Measurements from ENCODE around the gene BUD13. TPM values are rescaled to one million over a fixed set of nuclear protein-coding genes. Genes with fewer than 3 reads are reported as not detected.

BUD13 gene
- total RNA-seq, 1 experiment from 2014 or later, result 22.9 TPM

GRCh38 chr11:116724813-116725212 lies 48.0 kb downstream of the BUD13 start:
- Histone ChIP-seq H3K9me3 (ENCODE audit: control insufficient read depth in 1 of 2, insufficient read depth in 1 of 2, low read depth in 1 of 2, low read length in 2 of 2) (no peaks in the 10 kb centered on the region), H3K9me2 (ENCODE audit: insufficient read depth) (no peaks in the 10 kb centered on the region), H3K4me1 (ENCODE audit: control insufficient read depth in 1 of 2, insufficient read depth in 2 of 2, low read length in 2 of 2) (no peaks in the 10 kb centered on the region), H3K4me2 (ENCODE audit: low read length) (no peak overlapping the region), H3K36me3 (ENCODE audit: control insufficient read depth in 1 of 2, insufficient read depth in 2 of 2, low read length in 2 of 2) (no peaks in the 10 kb centered on the region), H3K4me3 (replicated peaks in 1 of 2; ENCODE audit: low read depth in 1 of 2, low read length in 2 of 2) (no peak overlapping the region), H3K27me3 (ENCODE audit: insufficient read depth, low read length) (no peaks in the 10 kb centered on the region), H2AFZ (ENCODE audit: low read depth, low read length, poor library complexity, severe bottlenecking) (no peak overlapping the region), H4K20me1 (ENCODE audit: insufficient read depth) (no peaks in the 10 kb centered on the region), H3K79me2 (ENCODE audit: insufficient read depth, low read length) (no peaks in the 10 kb centered on the region), H3K9ac (ENCODE audit: low read length) (no peak overlapping the region), H3K27ac (ENCODE audit: low read depth, low read length) (no peak overlapping the region)
- no peak for ATAC-seq
- no TSS peak for BruUV-seq (replicated peaks)
- CTCF ChIA-PET, result no interaction called here
- RAD21 ChIA-PET (ENCODE audit: low non-redundant PET in 1 of 2, low total read pairs in 2 of 2, uncharacterized antibody in 2 of 2, unreplicated experiment in 2 of 2), result no interaction called here
- DNase-seq (ENCODE audit: low read depth, low spot score), result no peak
- TF ChIP-seq REST (IDR thresholded peaks at IDR 0.05; ENCODE audit: low read depth) (no peak), EZH2 (IDR thresholded peaks at IDR 0.05) (no peak)
- POLR2A ChIA-PET, result no interaction called here
- intact Hi-C loops (cut with micrococcal nuclease), result no loop called here

- H4K20me1 ChIP-seq (ENCODE audit: insufficient read depth), result no peaks in the 10 kb centered on the region
- DNase-seq (ENCODE audit: low read depth, low spot score), result no peak
- H3K9me3 ChIP-seq (ENCODE audit: control insufficient read depth in 1 of 2, insufficient read depth in 1 of 2, low read depth in 1 of 2, low read length in 2 of 2), result no peaks in the 10 kb centered on the region
- RAD21 ChIA-PET (ENCODE audit: low non-redundant PET in 1 of 2, low total read pairs in 2 of 2, uncharacterized antibody in 2 of 2, unreplicated experiment in 2 of 2), result no interaction called here
- intact Hi-C loops (cut with micrococcal nuclease), result no loop called here
- no peak overlapping the region for H3K4me3 ChIP-seq (replicated peaks in 1 of 2; ENCODE audit: low read depth in 1 of 2, low read length in 2 of 2)
- POLR2A ChIA-PET, result no interaction called here
- H3K4me2 ChIP-seq (ENCODE audit: low read length), result no peak overlapping the region
- no peak overlapping the region for H3K27ac ChIP-seq (ENCODE audit: low read depth, low read length)
- H2AFZ ChIP-seq (ENCODE audit: low read depth, low read length, poor library complexity, severe bottlenecking), result no peak overlapping the region
- CTCF ChIA-PET, result no interaction called here
- no peaks in the 10 kb centered on the region for H3K27me3 ChIP-seq (ENCODE audit: insufficient read depth, low read length)
- H3K9me2 ChIP-seq (ENCODE audit: insufficient read depth), result no peaks in the 10 kb centered on the region
- BruUV-seq (replicated peaks), result no TSS peak
- H3K9ac ChIP-seq (ENCODE audit: low read length), result no peak overlapping the region
- no peak for ATAC-seq
- no peaks in the 10 kb centered on the region for H3K79me2 ChIP-seq (ENCODE audit: insufficient read depth, low read length)
- TF ChIP-seq TCF7L2 (IDR thresholded peaks at IDR 0.05; ENCODE audit: borderline replicate concordance, extremely low read depth, insufficient read depth, insufficient read length) (no peak), ATF3 (IDR thresholded peaks at IDR 0.05) (no peak), YY1 (IDR thresholded peaks at IDR 0.05; ENCODE audit: extremely low read depth, insufficient replicate concordance, low read depth, low read length) (no peak), EZH2 (IDR thresholded peaks at IDR 0.05) (no peak), CTCF (IDR thresholded peaks at IDR 0.05 in 2 of 3, conservative IDR thresholded peaks at IDR 0.05 in 1 of 3; ENCODE audit: borderline replicate concordance in 1 of 3, insufficient read depth in 1 of 3, low read depth in 2 of 3, low read length in 2 of 3) (no peak), RAD21 (IDR thresholded peaks at IDR 0.05; ENCODE audit: low read depth) (no peak), JUND (IDR thresholded peaks at IDR 0.05) (no peak), CBX3 (IDR thresholded peaks at IDR 0.05; ENCODE audit: low read depth) (no peak)
- no peaks in the 10 kb centered on the region for H3K36me3 ChIP-seq (ENCODE audit: control insufficient read depth in 1 of 2, insufficient read depth in 2 of 2, low read length in 2 of 2)
- no peaks in the 10 kb centered on the region for H3K4me1 ChIP-seq (ENCODE audit: control insufficient read depth in 1 of 2, insufficient read depth in 2 of 2, low read length in 2 of 2)
These were observed 49.3 kb downstream of the BUD13 start for GRCh38 chr11:116723511-116723910.

Measured in HCT116 (cell line).